T-cell (primary cell): ENCODE results near the gene ARHGAP12. TPM values are rescaled to one million over a fixed set of nuclear protein-coding genes. Genes with fewer than 3 reads are reported as not detected.
A peak's percentile ranks its signal among the peaks of the same experiment; 100 is the strongest.

Experiments used
- ATAC-seq, 4 experiments: fragments of 200-7000 bp in 3 of 4; fragments of 150-1000 bp in 1 of 4; cut with Tn5 transposase; replicated peaks in 1 of 4; 1 replicate in 3 of 4; 2 replicates in 1 of 4; pipeline ENCODE4 v1.10.0; 2021; ENCODE audit warnings: moderate library complexity in 3 of 4, mild to moderate bottlenecking in 2 of 4, moderate number of reproducible peaks in 1 of 4
- CTCF ChIA-PET, 2 donors: fragments of 300-600 bp; sonication (Branson Sonifier 250); formaldehyde crosslinking; loops; one replicate each; lab custom pipeline; 2022; ENCODE audit warnings: antibody characterized with exemption in 2 of 2; lab: Charles Lee
- POLR2A ChIA-PET, 2 donors: fragments of 300-600 bp; sonication (Branson Sonifier 250); formaldehyde crosslinking; loops; one replicate each; lab custom pipeline; 2022; ENCODE audit warnings: antibody characterized with exemption in 2 of 2; lab: Charles Lee
- DNase-seq, 35 experiments: peaks; one replicate each; pipeline versions ENCODE4 v3.0.0 to v3.0.0-alpha.2; 2013 to 2023
- H3K27ac ChIP-seq: one replicate; pipeline ENCODE4 v1.5.1; 2013; ENCODE audit warnings: low read length
- H3K27me3 ChIP-seq, 2 experiments: replicated peaks in 1 of 2; 1 replicate in 1 of 2; 2 replicates in 1 of 2; pipeline versions ENCODE4 v1.6.1 to v1.7.0; 2013; ENCODE audit warnings: low read length in 1 of 2, mixed read lengths in 1 of 2; ENCODE audit not compliant: control insufficient read depth in 2 of 2, insufficient read depth in 2 of 2; ENCODE audit errors: extremely low read depth in 1 of 2
- H3K36me3 ChIP-seq, 2 donors: 1 replicate in 1 of 2; 2 replicates in 1 of 2; pipeline versions ENCODE4 v1.6.1 to v1.7.0; 2013; ENCODE audit warnings: low read length in 1 of 2; ENCODE audit not compliant: control insufficient read depth in 2 of 2, insufficient read depth in 1 of 2; ENCODE audit errors: extremely low read depth in 1 of 2
- H3K4me1 ChIP-seq, 2 experiments: 1 replicate in 1 of 2; 2 replicates in 1 of 2; pipeline versions ENCODE4 v1.6.1 to v1.7.0; 2013; ENCODE audit warnings: low read length in 2 of 2, mixed read lengths in 1 of 2; ENCODE audit not compliant: insufficient read depth in 2 of 2, control insufficient read depth in 1 of 2; ENCODE audit errors: extremely low read depth in 1 of 2
- H3K4me3 ChIP-seq, 2 donors: 1 replicate in 1 of 2; 2 replicates in 1 of 2; pipeline versions ENCODE4 v1.5.1 to v1.7.0; 2013; ENCODE audit warnings: mild to moderate bottlenecking in 2 of 2, low read length in 1 of 2, moderate library complexity in 1 of 2; ENCODE audit not compliant: control insufficient read depth in 1 of 2; ENCODE audit errors: extremely low read depth in 1 of 2
- H3K9me3 ChIP-seq: 2 replicates; pipeline ENCODE4 v1.7.0; 2013
- H3K27ac Mint-ChIP-seq, 2 donors: one replicate each; pipeline ENCODE4 v1.8.0; 2020 to 2021; ENCODE audit warnings: mild to moderate bottlenecking in 2 of 2, mixed read lengths in 2 of 2
- H3K27me3 Mint-ChIP-seq, 2 donors: one replicate each; pipeline ENCODE4 v1.8.0; 2021 to 2022; ENCODE audit warnings: mixed read lengths in 2 of 2
- H3K36me3 Mint-ChIP-seq: one replicate; pipeline ENCODE4 v1.8.0; 2021; ENCODE audit warnings: mixed read lengths
- H3K4me1 Mint-ChIP-seq, 3 donors: one replicate each; pipeline ENCODE4 v1.8.0; 2020 to 2022; ENCODE audit warnings: mixed read lengths in 3 of 3, mild to moderate bottlenecking in 1 of 3
- H3K4me3 Mint-ChIP-seq, 3 donors: one replicate each; pipeline ENCODE4 v1.8.0; 2020 to 2022; ENCODE audit warnings: mild to moderate bottlenecking in 3 of 3, mixed read lengths in 3 of 3, moderate library complexity in 3 of 3
- H3K9me3 Mint-ChIP-seq, 3 donors: one replicate each; pipeline ENCODE4 v1.8.0; 2020 to 2022; ENCODE audit warnings: mixed read lengths in 3 of 3
- WGBS: methylation state at CpG from one replicate; pipeline ENCODE4 v1.1.5; 2013; ENCODE audit warnings: missing lambda C conversion rate; ENCODE audit not compliant: insufficient coverage; 5-methylcytosine and 5-hydroxymethylcytosine counted together
- total RNA-seq, 35 experiments: library from RNA in 6 of 35; stranded (reverse) in 6 of 35; fragments of 120-200 nt in 1 of 35; gene quantifications; one replicate each; pipeline versions ENCODE4 v1.2.1 to v1.2.4 and lab custom pipeline; 2013 to 2026

The ARHGAP12 gene
- total RNA-seq, 5 donors from 2014 or later (not counting 1 experiment from before 2014, with no cell fraction given) = 19.1 to 24.6 (median 23.0) TPM

DNA sequence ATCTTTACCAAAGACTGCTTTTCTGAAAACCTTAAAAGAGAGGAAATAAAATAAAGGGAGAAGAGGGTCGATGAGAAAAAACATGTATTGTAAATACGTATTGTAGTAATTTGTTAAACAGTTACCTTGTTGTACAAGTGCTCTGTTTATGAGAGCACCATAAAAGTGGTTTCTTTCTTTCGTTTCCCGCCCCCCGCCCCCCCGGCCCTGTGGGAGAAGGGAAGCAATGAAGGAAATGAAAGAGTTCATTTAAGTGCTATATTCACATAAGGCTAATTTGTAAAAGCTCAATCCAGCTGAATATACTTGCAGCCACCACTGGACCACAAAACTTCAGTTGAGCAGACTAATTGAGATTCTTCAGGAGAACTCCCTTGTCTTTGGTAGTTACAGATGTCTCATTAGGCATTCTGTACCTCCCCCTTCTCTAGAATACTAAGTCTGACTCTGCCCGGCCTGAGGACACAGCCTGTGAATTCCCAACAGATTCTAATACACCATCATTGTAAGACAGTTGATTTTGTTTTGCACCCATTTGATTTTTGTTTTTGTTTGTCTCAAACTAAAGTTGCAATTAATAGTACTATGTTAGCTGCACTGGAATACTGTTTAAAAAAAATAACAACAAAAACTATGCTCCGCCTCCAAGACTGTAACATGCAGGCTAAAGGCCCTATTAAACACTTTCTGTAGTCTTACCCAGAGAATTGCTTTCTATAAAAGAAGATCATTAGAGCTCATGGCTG, 124.9 kb downstream of the ARHGAP12 start:
- H3K27me3 ChIP-seq = no peaks in the 10 kb centered on the region
- ChIA-PET CTCF (interaction anchor here (0.6 to 1.4 kb wide), 2 partner anchors 1019 to 1459 kb away, joined by 3 to 4 read pairs; no protein-coding TSS in a partner anchor), POLR2A (no interaction called here)
- WGBS = 100% methylated on average over 2 of the region's 8 CpGs
- H3K27ac Mint-ChIP-seq = peak overlapping the region in 1 of 2 donors; percentile 52
- H3K4me1 Mint-ChIP-seq = peaks cover 4 to 6% (median 5%) of the 10 kb centered on the region in 3 donors
- H3K4me1 ChIP-seq = peaks cover 0 to 4% of the 10 kb centered on the region in 2 experiments
- no peaks in the 10 kb centered on the region for H3K9me3 ChIP-seq
- ATAC-seq (no peak), DNase-seq (no peak)
- H3K9me3 Mint-ChIP-seq = no peaks in the 10 kb centered on the region
- H3K27ac ChIP-seq = no peak overlapping the region
- H3K4me3 ChIP-seq = no peak overlapping the region
- no peak overlapping the region for H3K4me3 Mint-ChIP-seq
- peaks cover 0 to 13% of the 10 kb centered on the region in 2 donors for H3K36me3 ChIP-seq
- no peaks in the 10 kb centered on the region for H3K27me3 Mint-ChIP-seq
- peaks cover 34% of the 10 kb centered on the region for H3K36me3 Mint-ChIP-seq

GRCh38 chr10:31799181-31799580, 129.4 kb downstream of the ARHGAP12 start:
- Mint-ChIP-seq H3K9me3 (no peaks in the 10 kb centered on the region), H3K36me3 (peaks cover 17% of the 10 kb centered on the region), H3K4me1 (no peaks in the 10 kb centered on the region), H3K27me3 (no peaks in the 10 kb centered on the region), H3K27ac (no peak overlapping the region), H3K4me3 (no peak overlapping the region)
- Histone ChIP-seq H3K4me3 (no peak overlapping the region), H3K9me3 (no peaks in the 10 kb centered on the region), H3K27ac (no peak overlapping the region), H3K4me1 (no peaks in the 10 kb centered on the region), H3K27me3 (no peaks in the 10 kb centered on the region), H3K36me3 (no peaks in the 10 kb centered on the region)
- 92% methylated on average over 2 of the region's 2 CpGs for WGBS
- ChIA-PET POLR2A (interaction anchor here in 1 of 2 donors (0.6 kb wide), 1 partner anchor 10 kb away, joined by 11 read pairs; no protein-coding TSS in a partner anchor), CTCF (no interaction called here)
- DNase-seq (no peak), ATAC-seq (no peak)

DNA sequence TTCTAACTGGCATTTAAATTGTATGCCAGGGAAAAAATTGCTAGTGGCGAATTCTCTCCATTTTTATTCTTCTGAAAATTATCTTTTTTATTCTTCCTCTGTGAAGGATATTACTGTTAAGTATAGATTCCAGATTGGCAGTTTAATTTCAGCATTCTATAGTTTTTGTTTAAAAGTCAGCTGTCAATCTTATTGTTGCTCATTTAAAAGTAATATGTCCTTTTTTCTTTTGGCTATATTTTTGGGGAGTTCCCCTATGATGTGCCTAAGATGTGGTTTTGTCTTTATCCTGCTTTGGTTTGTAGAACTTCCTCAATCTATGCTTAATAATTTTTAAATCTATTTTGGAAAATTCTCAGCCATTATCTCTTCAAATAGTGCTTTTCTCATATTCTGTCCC, 135.9 kb downstream of the ARHGAP12 start:
- no peaks in the 10 kb centered on the region for H3K4me1 ChIP-seq
- no peak for DNase-seq
- H3K27me3 ChIP-seq = peaks cover 0 to 3% of the 10 kb centered on the region in 2 experiments
- Mint-ChIP-seq H3K36me3 (no peaks in the 10 kb centered on the region), H3K9me3 (no peaks in the 10 kb centered on the region), H3K27ac (no peak overlapping the region), H3K4me1 (peaks cover 4 to 16% (median 5%) of the 10 kb centered on the region in 3 donors), H3K27me3 (peaks cover 5% of the 10 kb centered on the region in 2 donors), H3K4me3 (no peak overlapping the region)
- H3K27ac ChIP-seq = no peak overlapping the region
- H3K36me3 ChIP-seq = no peaks in the 10 kb centered on the region
- no peak overlapping the region for H3K4me3 ChIP-seq
- WGBS = no CpG with 5 or more reads among the region's 1 CpG
- H3K9me3 ChIP-seq = no peaks in the 10 kb centered on the region
- ATAC-seq = no peak
- CTCF ChIA-PET = no interaction called here
- POLR2A ChIA-PET = interaction anchor here in 1 of 2 donors (0.9 kb wide), 1 partner anchor 9 kb away, joined by 6 read pairs; no protein-coding TSS in a partner anchor

- no peaks in the 10 kb centered on the region for H3K36me3 Mint-ChIP-seq
- POLR2A ChIA-PET = interaction anchor here (0.6 to 0.7 kb wide), 2 partner anchors 10 to 557 kb away, joined by 3 to 11 read pairs; no protein-coding TSS in a partner anchor
- WGBS = no CpG with 5 or more reads among the region's 1 CpG
- CTCF ChIA-PET = interaction anchor here in 1 of 2 donors (1.3 kb wide), 1 partner anchor 19 kb away, joined by 3 read pairs; no protein-coding TSS in a partner anchor
- no peak overlapping the region for H3K4me3 ChIP-seq
- H3K9me3 ChIP-seq = no peaks in the 10 kb centered on the region
- H3K4me1 ChIP-seq = no peaks in the 10 kb centered on the region
- DNase-seq (peak in 1 of 35 experiments; percentile 54), ATAC-seq (peak in 1 of 4 experiments; percentile 73)
- H3K27me3 Mint-ChIP-seq = peaks cover 5% of the 10 kb centered on the region in 2 donors
- no peaks in the 10 kb centered on the region for H3K9me3 Mint-ChIP-seq
- no peak overlapping the region for H3K27ac ChIP-seq
- peaks cover 4 to 16% (median 5%) of the 10 kb centered on the region in 3 donors for H3K4me1 Mint-ChIP-seq
- H3K36me3 ChIP-seq = no peaks in the 10 kb centered on the region
- no peak overlapping the region for H3K4me3 Mint-ChIP-seq
- peaks cover 0 to 3% of the 10 kb centered on the region in 2 experiments for H3K27me3 ChIP-seq
- no peak overlapping the region for H3K27ac Mint-ChIP-seq
Observed at GRCh38 chr10:31789555-31789954, 139.1 kb downstream of the ARHGAP12 start.

GRCh38 chr10:31782701-31783100, 145.9 kb downstream of the ARHGAP12 start:
- Mint-ChIP-seq H3K27me3 (peaks cover 0 to 9% of the 10 kb centered on the region in 2 donors), H3K36me3 (no peaks in the 10 kb centered on the region), H3K9me3 (no peaks in the 10 kb centered on the region), H3K4me3 (no peak overlapping the region), H3K4me1 (peaks cover 0 to 4% (median 2%) of the 10 kb centered on the region in 3 donors), H3K27ac (no peak overlapping the region)
- Histone ChIP-seq H3K27me3 (peaks cover 0 to 3% of the 10 kb centered on the region in 2 experiments), H3K4me3 (no peak overlapping the region), H3K4me1 (no peaks in the 10 kb centered on the region), H3K27ac (no peak overlapping the region), H3K9me3 (no peaks in the 10 kb centered on the region), H3K36me3 (no peaks in the 10 kb centered on the region)
- no peak for DNase-seq
- WGBS = 100% methylated on average over 2 of the region's 2 CpGs
- CTCF ChIA-PET = interaction anchor here in 1 of 2 donors (0.6 to 0.8 kb wide), 2 partner anchors 34 to 1085 kb away, joined by 3 read pairs; no protein-coding TSS in a partner anchor
- no peak for ATAC-seq
- POLR2A ChIA-PET = no interaction called here

DNA sequence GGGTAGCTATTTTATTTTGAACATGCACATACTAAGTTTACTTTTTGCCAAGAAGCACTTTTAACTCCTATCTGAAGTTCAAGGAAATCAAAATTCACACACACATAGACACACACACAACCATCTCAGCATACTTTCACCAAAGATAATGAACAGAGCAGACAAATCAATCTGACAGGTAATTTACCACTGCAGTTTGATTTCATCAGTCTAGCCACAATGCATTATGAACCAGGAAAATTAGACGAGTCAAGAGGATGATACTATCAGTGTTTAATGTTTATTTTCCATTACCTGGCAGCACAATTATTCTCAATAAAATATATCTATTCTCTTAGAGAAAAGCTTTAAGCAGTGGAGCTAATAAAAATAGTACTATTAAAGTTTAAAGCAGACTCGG, 147.9 kb downstream of the ARHGAP12 start:
- Mint-ChIP-seq H3K27ac (no peak overlapping the region), H3K9me3 (no peaks in the 10 kb centered on the region), H3K36me3 (no peaks in the 10 kb centered on the region), H3K27me3 (peaks cover 0 to 9% of the 10 kb centered on the region in 2 donors), H3K4me1 (peaks cover 0 to 4% (median 2%) of the 10 kb centered on the region in 3 donors), H3K4me3 (no peak overlapping the region)
- H3K4me3 ChIP-seq = no peak overlapping the region
- no CpG with 5 or more reads among the region's 2 CpGs for WGBS
- no peaks in the 10 kb centered on the region for H3K36me3 ChIP-seq
- peaks cover 0 to 3% of the 10 kb centered on the region in 2 experiments for H3K27me3 ChIP-seq
- H3K27ac ChIP-seq = no peak overlapping the region
- ChIA-PET CTCF (interaction anchor here (0.6 to 1.4 kb wide), 3 partner anchors 10 to 21 kb away, joined by 3 to 9 read pairs (median 4); no protein-coding TSS in a partner anchor), POLR2A (interaction anchor here in 1 of 2 donors (0.6 kb wide), 1 partner anchor 827 kb away, joined by 5 read pairs; no protein-coding TSS in a partner anchor)
- DNase-seq = no peak
- no peaks in the 10 kb centered on the region for H3K4me1 ChIP-seq
- ATAC-seq = no peak
- no peaks in the 10 kb centered on the region for H3K9me3 ChIP-seq
